ENCODE data around the gene KCNJ4. TPM values are rescaled to one million over a fixed set of nuclear protein-coding genes. Genes with fewer than 3 reads are reported as not detected.
"Not testable (repeated sequence)": the region's sequence is repeated elsewhere in the genome, so short reads cannot be mapped to it uniquely, and the experiment has no call there.

The KCNJ4 gene
- total RNA-seq, 4 donors from 2014 or later = not detected

DNA sequence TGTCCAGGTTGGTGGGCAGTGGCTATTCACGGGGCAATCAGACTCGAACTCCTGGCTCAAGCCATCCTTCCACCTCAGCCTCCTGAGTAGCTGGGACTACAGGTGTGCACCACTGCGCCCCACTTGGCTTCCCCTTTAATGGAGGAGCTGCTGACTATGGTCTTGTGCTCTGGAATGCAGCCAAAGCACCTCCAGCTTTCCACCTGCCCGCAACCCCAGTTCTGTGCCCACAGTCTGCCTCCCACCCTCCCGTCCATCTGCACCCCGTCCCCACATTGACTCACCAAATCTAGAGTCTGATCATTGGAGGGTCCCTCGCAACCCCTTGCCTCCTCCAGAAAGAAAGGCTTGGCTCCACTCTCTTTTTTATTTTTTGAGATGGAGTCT lies 41.0 kb downstream of the KCNJ4 start:
- no peaks in the 10 kb centered on the region for H3K36me3 ChIP-seq
- H3K9me3 ChIP-seq = no peaks in the 10 kb centered on the region
- no peak overlapping the region for H3K4me3 ChIP-seq
- intact Hi-C loops (cut with DNase I) = loop anchor here (5.0 kb wide), 1 partner anchor 158 kb away; the partner anchor contains the start of gene DMC1
- peaks cover 11 to 15% (median 14%) of the 10 kb centered on the region in 4 donors for H3K4me1 ChIP-seq
- DNase-seq (ENCODE audit: extremely low spot score) = peak; percentile 50
- 93% methylated on average over 4 of the region's 7 CpGs for WGBS
- TF ChIP-seq POLR2A (IDR thresholded peaks at IDR 0.05; ENCODE audit: low read depth) = no peak
- TF ChIP-seq, protein P1, sequence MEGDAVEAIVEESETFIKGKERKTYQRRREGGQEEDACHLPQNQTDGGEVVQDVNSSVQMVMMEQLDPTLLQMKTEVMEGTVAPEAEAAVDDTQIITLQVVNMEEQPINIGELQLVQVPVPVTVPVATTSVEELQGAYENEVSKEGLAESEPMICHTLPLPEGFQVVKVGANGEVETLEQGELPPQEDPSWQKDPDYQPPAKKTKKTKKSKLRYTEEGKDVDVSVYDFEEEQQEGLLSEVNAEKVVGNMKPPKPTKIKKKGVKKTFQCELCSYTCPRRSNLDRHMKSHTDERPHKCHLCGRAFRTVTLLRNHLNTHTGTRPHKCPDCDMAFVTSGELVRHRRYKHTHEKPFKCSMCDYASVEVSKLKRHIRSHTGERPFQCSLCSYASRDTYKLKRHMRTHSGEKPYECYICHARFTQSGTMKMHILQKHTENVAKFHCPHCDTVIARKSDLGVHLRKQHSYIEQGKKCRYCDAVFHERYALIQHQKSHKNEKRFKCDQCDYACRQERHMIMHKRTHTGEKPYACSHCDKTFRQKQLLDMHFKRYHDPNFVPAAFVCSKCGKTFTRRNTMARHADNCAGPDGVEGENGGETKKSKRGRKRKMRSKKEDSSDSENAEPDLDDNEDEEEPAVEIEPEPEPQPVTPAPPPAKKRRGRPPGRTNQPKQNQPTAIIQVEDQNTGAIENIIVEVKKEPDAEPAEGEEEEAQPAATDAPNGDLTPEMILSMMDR (IDR thresholded peaks at IDR 0.05) = no peak
- TF ChIP-seq POLR2AphosphoS5 (IDR thresholded peaks at IDR 0.05) = no peak
- no peak for TF ChIP-seq EP300 (IDR thresholded peaks at IDR 0.05)
- H3K27me3 ChIP-seq = peaks cover 0 to 5% (median 0%) of the 10 kb centered on the region in 4 donors
- no peak overlapping the region for H3K27ac ChIP-seq (replicated peaks in 1 of 4)

DNA sequence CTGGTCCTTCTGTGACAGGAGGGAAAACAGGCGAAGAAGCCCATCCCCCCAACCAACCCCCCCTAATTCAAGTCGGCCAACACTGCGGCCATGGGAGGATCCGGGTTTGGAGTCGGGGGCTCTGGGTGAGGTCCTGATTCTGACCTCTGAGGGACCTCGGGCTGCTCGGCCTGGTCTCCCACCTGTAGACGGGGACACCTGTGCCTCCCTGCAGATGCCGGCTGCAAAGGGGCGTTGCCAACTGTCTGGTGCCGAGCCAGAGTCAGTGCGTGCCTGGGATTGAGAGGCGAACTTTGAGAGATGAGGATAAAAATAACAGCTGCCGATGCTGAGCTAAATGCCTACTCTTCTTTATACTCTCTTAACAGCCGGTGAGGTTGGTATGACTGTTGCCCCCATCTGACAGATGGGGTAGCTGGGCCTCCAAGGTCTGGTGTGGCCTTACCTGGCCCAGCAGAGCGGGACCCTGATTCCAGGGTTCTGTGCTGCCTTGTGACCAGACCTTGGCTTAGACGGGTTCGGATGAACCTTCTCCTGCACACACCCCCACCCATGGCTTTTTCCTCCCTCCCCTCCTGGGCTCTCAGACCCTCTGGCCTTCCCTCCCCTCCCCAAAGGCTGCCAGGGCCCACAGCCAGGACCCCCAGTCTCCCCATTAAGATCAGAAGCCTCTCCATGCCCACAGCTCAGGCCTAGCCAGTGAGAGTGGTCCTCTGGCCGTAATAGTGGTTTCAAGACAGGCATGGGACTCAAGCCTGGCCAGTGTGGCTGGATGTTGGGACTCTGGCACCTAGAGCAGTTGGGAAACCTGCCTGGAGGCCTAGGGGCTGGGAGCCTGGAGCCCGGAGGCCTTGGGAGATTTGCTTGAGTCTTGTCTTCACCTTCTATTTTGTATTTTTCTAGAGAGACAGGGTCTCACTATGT lies 41.7 kb downstream of the KCNJ4 start:
- Histone ChIP-seq H3K4me3 (peak overlapping the region; percentile 37 to 52 (median 42)), H3K27ac (replicated peaks in 1 of 4) (no peak overlapping the region), H3K36me3 (no peaks in the 10 kb centered on the region), H3K27me3 (peaks cover 0 to 5% (median 0%) of the 10 kb centered on the region in 4 donors), H3K9me3 (no peaks in the 10 kb centered on the region), H3K4me1 (peaks cover 11 to 15% (median 14%) of the 10 kb centered on the region in 4 donors)
- intact Hi-C loops (cut with DNase I) = loop anchor here (5.0 kb wide), 1 partner anchor 159 kb away; the partner anchor contains the start of gene DMC1
- peak; percentile 72 for DNase-seq (ENCODE audit: extremely low spot score)
- 43% methylated on average over 15 of the region's 20 CpGs for WGBS
- TF ChIP-seq EP300 (IDR thresholded peaks at IDR 0.05) (no peak), POLR2AphosphoS5 (IDR thresholded peaks at IDR 0.05) (no peak), POLR2A (IDR thresholded peaks at IDR 0.05; ENCODE audit: low read depth) (no peak)
- TF ChIP-seq, protein P1 (IDR thresholded peaks at IDR 0.05) = no peak

DNA sequence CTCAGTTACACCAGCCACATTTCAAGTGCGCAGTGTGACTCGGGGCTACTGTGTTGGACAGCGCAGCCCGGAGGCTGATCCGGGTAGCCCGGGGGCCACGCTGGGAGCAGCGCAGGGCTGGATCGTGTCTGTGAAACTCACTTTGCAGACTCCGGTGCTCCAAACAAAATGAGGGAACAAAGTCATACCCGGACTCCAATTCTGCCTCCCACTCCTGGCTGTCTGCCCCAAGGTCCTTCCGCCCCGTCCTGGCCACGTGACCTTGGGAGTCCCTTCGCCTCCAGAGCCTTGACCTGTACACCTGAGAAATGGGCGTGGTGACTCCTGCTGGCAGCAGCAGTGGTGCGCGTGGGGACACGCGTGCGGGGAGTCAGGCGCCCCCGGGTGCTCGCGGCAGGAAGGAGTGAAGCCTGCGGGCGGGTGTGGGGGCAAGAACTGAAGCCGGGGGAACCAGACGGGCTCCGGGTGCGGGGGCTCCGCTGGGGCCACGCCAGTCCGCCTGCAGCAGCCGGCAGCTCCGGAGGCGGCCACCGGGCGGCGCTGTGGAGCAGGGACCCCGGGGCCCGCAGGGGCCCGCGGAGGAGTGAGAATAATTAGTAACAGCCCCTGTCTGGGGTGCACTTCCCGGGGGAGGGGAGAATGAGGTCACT lies 42.4 kb downstream of the KCNJ4 start:
- no peak overlapping the region for H3K27ac ChIP-seq (replicated peaks in 1 of 4)
- no peaks in the 10 kb centered on the region for H3K9me3 ChIP-seq
- TF ChIP-seq, protein P1 (IDR thresholded peaks at IDR 0.05) = peak; percentile 73 to 87 (median 79)
- TF ChIP-seq POLR2A (IDR thresholded peaks at IDR 0.05; ENCODE audit: low read depth) = no peak
- H3K36me3 ChIP-seq = no peaks in the 10 kb centered on the region
- DNase-seq (ENCODE audit: extremely low spot score) = peak; percentile 57
- intact Hi-C loops (cut with DNase I) = loop anchor here (5.0 kb wide), 1 partner anchor 160 kb away; the partner anchor contains the start of gene DMC1
- peaks cover 11 to 15% (median 14%) of the 10 kb centered on the region in 4 donors for H3K4me1 ChIP-seq
- peak overlapping the region; percentile 37 to 52 (median 42) for H3K4me3 ChIP-seq
- 35% methylated on average over 5 of the region's 45 CpGs for WGBS
- peaks cover 0 to 5% (median 0%) of the 10 kb centered on the region in 4 donors for H3K27me3 ChIP-seq

DNA sequence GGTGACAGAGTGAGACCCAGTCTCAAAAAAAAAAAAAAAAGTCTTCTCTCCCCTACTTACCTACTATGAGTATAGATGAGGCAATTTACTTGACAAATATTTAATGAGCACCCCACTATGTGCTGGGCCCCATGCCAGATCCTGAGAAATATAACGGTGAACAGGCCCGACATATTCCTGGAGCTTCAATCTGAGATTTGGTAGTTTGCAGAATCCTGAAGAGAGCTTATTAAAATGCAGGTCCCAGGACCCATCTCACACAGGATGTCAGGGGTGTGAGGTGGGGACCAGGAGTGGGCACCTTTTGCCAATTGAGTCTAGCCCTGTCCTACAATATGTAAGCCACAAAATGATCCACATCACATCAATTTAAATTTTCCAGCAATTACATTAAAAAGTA lies 44.0 kb downstream of the KCNJ4 start:
- Histone ChIP-seq H3K27ac (replicated peaks in 1 of 4) (no peak overlapping the region), H3K9me3 (no peaks in the 10 kb centered on the region), H3K36me3 (no peaks in the 10 kb centered on the region), H3K4me3 (no peak overlapping the region), H3K4me1 (peaks cover 11 to 15% (median 14%) of the 10 kb centered on the region in 4 donors), H3K27me3 (peaks cover 0 to 5% (median 0%) of the 10 kb centered on the region in 4 donors)
- intact Hi-C loops (cut with DNase I) = loop anchor here (5.0 kb wide), 1 partner anchor 161 kb away; the partner anchor contains the start of gene DMC1
- TF ChIP-seq, protein P1 (IDR thresholded peaks at IDR 0.05) = no peak
- TF ChIP-seq POLR2AphosphoS5 (IDR thresholded peaks at IDR 0.05) = no peak
- no peak for TF ChIP-seq EP300 (IDR thresholded peaks at IDR 0.05)
- no peak for TF ChIP-seq POLR2A (IDR thresholded peaks at IDR 0.05; ENCODE audit: low read depth)
- DNase-seq (ENCODE audit: extremely low spot score) = peak; percentile 60
- WGBS = 95% methylated on average over 2 of the region's 2 CpGs

DNA sequence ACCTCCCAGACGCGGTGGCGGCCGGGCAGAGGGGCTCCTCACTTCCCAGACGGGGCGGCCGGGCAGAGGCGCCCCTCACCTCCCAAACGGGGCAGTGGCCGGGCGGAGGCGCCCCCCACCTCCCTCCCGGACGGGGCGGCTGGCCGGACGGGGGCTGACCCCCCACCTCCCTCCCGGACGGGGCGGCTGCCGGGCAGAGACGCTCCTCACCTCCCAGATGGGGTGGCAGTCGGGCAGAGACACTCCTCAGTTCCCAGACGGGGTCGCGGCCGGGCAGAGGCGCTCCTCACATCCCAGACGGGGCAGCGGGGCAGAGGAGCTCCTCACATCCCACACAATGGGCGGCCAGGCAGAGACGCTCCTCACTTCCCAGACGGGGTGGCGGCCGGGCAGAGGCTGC lies 45.1 kb downstream of the KCNJ4 start:
- not testable (repeated sequence) for H3K36me3 ChIP-seq; H3K4me3 ChIP-seq; H3K27me3 ChIP-seq; DNase-seq (ENCODE audit: extremely low spot score); H3K9me3 ChIP-seq; H3K27ac ChIP-seq (replicated peaks in 1 of 4)
- peaks cover 11 to 14% (median 13%) of the 10 kb centered on the region in 4 donors for H3K4me1 ChIP-seq
- WGBS = 96% methylated on average over 23 of the region's 35 CpGs
- intact Hi-C loops (cut with DNase I) = loop anchor here (5.0 kb wide), 1 partner anchor 162 kb away; the partner anchor contains the start of gene DMC1

Data from esophagus muscularis mucosa (tissue), 4 donors.